HG03196 (cell line): Measurements from ENCODE around the gene LRRC74A.
A peak's percentile ranks its signal among the peaks of the same experiment; 100 is the strongest.

Experiments
- ATAC-seq: cut with Tn5 transposase; IDR thresholded peaks from one replicate; pipeline ENCODE4 v1.9.1; 2021; ENCODE audit not compliant: unreplicated experiment

LRRC74A gene

DNA sequence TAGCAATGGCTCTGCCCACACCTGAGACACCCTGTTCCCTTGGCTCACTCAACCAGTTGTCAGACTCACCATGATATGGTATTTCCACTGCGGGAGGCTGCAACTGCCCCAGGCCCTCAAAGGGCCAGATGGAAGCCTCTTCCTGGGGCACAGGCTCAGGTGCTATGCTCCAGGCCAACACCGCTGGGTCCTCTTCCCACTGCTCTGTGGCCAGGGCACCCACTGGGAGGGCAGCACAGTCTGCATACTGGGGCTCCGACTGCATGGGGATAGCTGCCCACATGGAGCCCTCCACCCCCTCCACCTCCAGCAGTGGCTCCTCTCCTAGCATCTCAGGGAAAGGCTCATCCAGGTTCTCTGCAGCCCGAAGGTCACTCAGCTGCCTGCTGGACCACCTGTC is 17.2 kb upstream of the LRRC74A start:
- ATAC-seq, result no peak

- no peak for ATAC-seq
Measured at GRCh38 chr14:76810525-76810924, 15.7 kb upstream of the LRRC74A start.

DNA sequence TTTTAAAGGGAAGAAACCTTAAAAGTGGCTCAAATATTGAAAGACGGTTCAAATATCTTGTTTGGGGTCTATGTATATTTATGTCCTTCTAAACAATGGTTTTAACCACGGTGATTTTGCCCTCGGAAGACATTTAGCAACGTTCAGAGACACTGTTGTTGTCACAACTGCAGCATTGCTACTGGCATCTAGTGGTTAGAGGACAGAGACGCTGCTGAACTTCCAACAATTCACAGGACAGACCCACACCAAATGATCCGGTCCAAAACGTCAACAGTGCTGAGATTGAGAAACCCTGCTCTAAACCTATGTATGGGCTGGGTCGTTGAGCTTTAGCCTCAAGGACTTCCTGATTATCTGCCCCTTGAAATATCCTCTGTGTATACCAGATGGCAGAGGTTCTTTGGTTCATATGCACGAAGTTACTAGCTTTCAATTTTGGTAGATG is 15.2 kb upstream of the LRRC74A start:
- no peak for ATAC-seq

- ATAC-seq, result no peak
Measured at GRCh38 chr14:76811561-76811960, 14.6 kb upstream of the LRRC74A start.

DNA sequence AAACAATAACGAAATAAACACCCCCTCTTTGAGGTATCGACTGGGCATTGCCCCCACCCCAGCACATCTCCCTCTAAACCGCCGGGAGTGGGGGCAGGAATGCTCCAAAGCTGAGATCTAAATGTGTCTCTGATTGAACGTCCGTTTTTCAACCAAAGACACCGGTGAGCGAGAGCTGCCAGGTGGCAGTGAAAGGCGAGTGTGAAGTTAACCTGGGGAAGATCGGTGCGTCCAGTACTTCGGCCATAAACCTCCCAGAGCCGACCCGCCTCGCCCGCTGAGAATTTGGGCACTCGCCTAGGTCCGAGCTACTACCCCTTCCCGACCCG is 14.2 kb upstream of the LRRC74A start:
- ATAC-seq, result peak; percentile 25

- ATAC-seq, result peak; percentile 75
Measured at GRCh38 chr14:76812422-76813383, 13.5 kb upstream of the LRRC74A start, which contains the start of gene ANGEL1. TSS of gene ANGEL1 (minus strand) at chr14:76812882. CDS start at chr14:76812827, 55 bp downstream.

GRCh38 chr14:76814726-76815645 is 11.2 kb upstream of the LRRC74A start:
- ATAC-seq, result no peak

DNA sequence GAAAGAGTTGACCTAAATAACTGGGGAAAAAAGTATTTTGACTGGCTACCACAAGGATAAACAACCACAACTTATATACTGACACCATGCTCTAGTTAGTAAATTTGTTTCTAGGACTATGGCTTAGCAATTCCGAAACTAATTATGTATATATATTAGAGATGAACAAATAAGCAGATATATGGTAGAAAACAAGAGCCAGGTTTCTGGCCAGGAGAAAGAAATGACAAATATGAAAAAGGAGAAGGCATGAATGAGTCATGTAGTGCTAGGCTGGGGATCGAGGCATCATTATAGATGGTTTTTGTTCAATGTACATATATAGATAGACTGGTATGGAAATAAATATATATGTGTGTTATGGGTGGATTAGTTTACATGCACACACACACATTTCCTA is 5.5 kb upstream of the LRRC74A start:
- no peak for ATAC-seq

DNA sequence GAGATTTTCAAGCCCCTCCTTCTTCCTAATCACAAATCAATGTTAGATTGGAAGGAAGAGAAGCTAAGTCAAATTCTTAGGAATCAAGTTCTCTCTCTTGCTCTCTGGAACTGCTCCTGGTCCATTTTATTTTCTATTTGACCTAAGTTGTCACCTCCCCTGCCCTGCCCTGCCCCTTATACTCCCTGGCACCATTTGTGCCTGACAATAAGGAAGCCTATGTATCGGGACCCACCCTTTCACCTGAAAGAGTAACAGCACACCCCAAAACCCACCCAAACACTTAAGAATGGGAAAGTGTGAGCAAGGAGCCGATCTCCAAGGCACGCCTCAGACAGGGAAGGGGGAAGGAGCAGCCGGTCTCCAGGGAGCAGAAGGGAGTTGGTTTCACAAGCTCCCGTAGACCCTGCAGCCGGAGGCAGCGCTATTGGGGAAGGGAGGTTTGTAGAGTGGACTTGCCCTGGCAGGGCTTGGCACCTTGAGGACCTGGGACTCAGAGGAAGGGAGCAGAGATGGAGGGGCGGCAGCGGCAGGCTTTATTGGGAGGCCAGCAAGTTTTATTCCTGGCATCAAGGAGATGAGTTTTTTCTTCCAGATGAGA is 1.6 kb downstream of the LRRC74A start:
- ATAC-seq, result no peak

DNA sequence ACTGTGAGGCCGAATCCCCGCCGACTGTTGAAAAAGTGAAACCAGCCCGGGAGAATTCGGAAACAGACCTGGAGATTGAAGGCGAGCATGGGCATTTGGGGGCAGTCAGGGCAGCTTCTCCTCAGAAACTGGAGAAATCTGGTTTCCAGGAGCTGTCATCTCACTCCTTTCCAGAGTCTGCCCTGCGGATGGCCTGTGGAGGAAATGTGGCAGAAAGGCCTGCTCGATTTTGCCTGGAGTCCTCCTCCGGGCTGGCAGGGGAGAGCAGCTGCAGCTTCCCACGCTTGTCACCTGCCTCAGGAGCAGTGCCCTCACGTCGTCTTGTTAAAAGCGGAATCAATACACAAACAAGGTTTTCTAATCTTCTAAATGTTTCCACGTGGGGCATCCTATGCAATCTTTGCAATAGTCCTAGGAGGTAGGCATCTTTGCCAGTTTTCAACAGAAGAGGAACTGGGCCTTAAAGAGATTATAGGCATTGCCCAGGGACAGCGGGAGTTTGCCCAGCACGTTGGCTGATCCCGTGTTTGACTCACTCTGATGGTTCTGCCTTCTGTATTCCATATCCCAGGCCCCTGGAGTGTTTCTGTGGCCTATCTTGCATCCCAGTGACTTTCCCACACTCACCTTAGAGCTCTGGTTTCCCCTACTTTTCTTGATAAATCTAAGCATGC is 2.3 kb downstream of the LRRC74A start:
- no peak for ATAC-seq

DNA sequence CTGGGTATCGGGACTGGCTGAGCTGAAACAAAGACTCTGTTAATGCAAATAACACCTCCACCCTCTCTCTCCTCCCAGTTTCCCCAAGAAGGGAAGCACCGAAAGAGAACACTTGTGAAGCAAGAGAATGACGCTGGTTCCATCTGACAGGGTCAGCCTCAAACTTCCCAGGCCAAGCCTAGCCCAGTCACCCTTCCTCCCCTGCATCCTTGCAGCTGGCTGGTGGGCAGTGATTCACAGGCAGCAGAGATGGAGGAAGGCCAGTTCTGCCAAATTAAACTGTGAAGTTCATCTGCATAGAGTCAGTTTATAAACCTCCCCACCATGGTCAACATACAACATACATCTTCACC is 2.8 kb downstream of the LRRC74A start:
- no peak for ATAC-seq

DNA sequence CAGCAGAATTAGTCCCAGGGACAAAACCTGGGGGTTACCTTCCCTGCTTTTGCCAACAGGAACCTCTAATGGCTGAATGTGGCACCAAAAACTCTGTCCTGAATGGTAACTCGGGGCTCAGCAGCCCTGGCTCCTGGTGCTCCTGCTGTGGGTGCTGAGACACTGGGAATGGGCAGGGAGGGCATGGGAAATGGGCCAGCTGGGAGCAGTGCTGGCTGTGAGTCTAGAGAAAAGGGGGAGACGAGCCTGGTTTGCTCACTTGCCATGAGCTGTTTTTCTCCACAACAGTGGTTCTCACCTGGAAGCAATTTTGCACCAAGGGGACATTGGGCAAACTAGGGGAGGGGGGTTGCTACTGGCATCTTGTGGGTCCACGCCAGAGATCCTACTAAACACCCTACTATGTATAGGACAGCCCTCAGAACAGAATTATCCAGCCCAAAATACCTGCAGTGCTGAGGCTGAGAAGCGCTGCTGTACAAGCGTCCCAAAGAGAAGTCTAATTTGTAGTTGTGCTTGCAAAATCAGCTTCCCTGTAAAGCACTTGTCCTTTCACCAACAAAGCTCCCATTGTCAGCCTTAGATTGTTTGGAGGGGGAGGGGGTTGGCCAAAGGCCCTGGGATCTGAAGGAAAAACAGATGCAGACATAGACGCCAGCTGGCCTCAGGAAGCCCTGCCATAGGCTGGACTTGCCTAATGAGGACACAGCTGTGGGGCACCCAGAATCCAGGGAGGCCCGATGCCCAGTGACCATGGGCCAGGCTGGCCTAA is 3.6 kb downstream of the LRRC74A start:
- ATAC-seq, result no peak

DNA sequence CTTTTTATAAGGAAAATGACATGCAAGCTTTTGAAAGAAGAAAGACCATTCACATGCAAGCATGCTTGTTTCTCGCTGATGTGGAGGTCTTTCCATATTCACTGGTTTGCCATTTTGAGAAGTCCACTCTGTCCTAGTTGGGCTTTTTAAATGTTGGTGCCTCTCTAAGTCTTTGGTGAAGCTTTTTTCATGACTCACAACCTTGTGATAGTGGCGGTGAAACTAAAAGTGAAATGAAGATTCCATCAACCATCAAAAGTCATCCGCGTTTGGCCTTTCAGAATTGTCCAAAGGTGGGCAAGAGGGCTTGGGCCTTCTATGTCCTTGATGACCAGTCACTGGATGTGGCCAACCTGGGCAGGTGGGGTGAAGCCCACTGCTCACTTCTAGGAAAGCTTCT is 4.3 kb downstream of the LRRC74A start:
- ATAC-seq, result no peak

- ATAC-seq, result no peak
Measured at GRCh38 chr14:76832503-76832988, 6.3 kb downstream of the LRRC74A start.

DNA sequence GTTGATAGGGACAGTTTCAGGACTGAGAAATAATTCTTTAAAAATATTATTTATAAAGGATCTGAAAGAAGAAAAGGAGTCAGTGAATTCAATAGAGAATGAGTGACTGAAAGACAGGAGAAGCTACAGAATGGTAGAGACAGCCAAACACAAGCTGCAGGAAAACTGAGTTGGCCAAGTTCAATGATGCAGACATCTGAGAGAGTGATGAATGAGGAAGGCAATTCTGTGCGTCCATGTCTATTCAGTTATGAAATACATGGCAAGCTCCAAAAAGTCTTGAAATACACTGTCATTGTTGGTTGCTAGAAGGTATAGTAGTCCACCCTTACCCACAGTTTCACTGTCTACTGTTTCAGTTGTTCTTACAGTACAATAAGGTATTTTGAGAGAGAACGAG is 6.8 kb downstream of the LRRC74A start:
- no peak for ATAC-seq

GRCh38 chr14:76834241-76834661 is 8.0 kb downstream of the LRRC74A start:
- no peak for ATAC-seq

DNA sequence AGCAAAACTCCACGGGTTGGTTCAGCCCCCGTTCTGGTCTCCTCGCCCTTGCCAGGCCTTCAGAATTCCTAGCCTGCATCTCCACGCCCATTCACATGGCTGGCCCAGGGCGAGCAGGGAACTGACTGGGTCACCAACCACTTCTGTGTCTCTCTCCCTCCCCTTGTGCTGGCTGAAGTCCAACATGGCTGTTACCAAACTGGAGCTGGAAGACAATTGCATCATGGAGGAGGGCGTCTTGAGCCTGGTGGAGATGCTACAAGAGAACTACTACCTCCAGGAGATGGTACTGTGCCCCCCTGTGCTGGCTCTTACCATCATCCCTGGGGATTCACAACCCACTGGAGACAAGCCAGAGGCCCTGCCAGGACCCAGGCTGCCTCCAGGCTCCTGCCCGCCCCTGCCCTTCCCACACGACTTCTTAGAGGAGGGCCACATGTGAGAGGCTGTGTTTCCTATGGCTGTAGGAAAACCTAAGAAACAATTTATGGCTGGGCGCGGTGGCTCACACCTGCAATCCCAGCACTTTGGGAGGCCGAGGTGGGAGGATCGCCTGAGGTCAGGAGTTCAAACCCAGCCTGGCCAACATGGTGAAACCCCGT is 9.9 kb downstream of the LRRC74A start:
- no peak for ATAC-seq

DNA sequence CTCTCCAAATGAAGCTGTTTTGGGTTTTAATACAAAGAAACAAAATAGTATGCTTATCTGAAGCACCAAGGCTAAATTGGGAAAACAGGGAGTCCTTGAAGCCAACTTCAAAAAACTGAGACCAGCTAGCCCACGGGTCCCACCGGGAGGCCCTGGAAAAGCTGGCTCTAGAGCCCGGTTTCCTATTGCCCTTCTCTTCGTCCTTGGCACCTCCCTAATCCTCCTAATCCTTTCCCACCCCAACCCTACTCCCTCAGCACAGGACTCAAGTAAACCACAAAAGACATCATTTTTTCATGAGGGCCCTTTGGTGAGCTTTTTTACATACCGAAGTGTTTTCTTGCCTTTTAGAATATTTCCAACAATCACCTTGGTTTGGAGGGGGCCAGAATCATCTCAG is 11.3 kb downstream of the LRRC74A start:
- no peak for ATAC-seq

DNA sequence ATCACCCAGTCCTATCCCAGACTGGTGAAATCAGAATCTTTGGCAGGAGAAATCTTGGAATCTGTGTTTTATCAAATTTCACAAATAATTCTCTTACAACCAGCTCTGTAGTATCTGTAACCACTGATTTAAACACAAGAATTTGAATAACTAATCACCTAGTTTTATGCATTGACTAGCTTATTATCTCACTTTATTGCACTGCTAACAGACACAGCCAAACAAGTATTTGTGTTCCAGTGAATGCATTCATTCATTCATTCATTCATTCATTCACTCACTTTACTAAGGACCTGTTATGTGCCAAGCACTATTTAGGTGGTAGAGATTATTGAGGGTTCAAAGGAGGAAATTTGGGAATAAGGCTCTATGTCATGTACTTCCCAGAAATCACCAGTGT is 16.2 kb downstream of the LRRC74A start:
- no peak for ATAC-seq

GRCh38 chr14:76844223-76844622 is 18.0 kb downstream of the LRRC74A start:
- no peak for ATAC-seq
